GM21447 (cell line): ENCODE results near the gene EGFL7.

Source experiments
- ATAC-seq: cut with Tn5 transposase; IDR thresholded peaks from one replicate; pipeline ENCODE4 v1.9.1; 2021; ENCODE audit not compliant: unreplicated experiment

The EGFL7 gene

DNA sequence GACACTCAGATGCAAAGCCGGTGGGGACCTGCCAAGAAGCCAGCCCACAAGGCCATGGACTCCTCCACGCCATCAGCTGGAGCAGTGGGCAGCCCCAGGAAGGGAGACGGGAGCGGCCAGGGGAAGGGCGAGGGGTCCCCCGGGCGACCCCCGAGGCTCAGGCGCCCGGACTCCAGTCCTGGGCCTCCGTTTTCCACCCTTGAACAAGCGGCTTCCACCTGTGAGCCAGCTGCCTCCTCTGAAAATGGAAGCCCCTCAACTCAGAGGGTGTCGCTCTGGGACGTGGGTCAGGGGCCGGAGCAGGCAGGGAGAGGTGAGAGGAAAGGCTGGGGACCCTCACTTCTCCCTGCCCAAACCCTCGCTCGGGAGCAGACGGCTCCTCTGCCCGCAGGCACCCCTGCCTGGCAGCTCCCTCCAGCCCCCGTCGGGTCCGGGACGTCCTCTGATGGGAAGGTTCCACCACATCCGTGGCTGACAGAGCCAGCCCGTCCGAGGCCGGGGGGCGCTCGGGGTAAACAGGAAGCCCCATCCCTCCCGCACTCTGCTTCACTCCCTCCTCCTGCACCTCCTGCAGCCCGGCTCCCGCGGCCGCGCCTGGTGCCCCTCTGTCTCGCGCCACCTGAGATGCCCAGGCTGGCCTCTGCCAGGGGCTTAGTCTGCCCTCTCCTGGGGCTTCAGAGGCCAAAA is 3.7 kb upstream of the EGFL7 start:
- no peak for ATAC-seq

DNA sequence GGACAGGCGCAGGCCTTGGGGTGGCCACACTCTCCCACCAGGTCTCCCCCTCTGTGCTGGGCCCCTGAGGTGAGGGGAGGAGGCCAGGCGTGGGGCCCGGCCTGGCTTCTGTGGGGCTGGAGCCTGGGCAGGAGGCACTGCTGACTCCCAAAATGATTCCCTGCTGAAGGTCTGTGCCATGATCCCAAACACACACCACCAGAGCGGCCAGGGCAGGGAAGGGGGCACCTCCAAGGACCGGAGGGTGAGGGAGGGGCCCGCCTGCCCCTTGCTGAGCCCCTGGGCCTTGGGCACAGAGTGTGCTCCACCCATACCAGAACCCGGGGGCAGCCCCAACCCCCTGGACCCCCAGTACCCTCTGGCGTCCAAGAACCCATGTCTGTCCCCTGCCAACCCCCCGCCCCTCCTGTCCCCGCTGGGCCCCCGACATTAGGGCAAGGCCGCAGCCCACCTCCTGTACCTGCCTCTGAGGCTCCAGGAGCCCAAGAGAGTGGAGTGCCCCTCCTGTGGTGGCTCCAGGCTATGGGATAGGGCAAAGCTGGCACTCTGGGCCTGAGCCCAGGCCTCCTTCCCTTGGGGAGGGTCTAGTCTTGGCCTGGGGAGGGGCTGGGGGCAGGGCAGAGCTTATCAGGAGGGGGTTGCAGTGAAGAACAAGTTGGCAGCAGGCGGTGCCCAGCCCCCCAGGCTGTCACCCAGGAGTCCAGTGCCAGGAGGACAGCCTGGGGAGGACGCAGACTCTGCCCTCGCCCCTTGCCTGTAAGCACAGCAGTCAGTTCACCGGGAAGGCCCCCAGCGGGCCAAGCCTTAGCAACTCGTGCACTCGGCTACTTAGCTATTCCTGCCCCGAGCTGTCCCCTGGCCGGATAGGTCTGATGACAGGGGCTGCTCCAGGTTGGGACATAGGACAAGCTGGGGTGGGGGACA is 2.6 kb upstream of the EGFL7 start:
- no peak for ATAC-seq

DNA sequence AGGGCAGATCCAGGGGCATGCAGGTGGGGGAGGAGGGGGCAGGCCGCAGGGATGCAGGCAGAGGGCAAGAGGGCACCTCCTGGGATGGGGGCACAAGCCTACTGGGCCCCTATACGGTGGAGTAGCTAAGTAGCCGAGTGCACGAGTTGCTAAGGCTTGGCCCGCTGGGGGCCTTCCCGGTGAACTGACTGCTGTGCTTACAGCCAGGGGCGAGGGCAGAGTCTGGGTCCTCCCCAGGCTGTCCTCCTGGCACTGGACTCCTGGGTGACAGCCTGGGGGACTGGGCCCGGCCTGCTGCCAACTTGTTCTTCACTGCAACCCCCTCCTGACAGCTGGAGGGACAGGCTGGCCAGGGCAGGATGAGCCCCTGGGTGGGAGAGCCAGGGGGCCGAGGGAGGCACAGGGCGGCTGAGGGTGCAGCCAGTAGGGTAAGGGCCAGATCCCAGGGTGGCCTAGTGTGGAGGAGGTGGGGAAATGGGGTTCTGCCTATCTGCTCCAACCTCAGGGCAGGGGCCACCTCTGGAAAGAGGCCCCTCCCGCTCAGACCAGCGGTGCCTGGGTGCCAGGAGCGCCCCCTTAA is 1.7 kb upstream of the EGFL7 start:
- ATAC-seq = no peak

DNA sequence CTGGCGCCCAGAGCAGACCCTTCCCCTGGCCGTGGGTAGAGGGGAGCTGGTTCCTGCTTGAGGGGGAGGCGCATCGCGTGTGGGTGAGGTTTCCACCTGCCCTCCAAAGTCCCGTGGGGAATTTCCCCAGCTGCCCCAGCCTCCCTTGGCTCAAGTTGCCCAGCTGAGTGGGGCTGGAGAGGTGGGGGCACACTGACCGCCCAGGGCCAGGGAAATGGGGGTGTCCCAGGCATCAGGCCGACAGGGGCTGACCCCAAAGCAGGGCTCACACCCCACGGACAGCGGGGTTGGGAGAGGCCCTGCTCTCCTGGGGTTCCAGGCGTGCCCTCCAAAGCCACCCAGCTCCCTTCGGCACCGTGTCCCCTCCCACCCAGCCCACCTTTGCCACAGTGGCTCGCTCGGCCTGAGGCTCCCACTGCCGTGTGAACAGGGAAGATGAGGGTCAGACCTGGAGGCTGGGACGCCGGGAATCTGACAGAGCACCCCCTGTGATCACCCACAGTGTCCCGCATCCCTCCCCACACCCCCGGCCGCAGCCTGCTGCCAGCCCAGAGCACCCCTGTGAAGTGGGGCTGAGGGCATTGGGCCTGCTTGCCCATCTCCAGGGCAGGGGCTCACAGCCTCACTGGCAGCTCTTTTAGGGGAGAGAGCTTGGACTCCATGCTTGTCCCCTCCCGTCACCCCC is 933 bp upstream of the EGFL7 start:
- ATAC-seq = no peak

DNA sequence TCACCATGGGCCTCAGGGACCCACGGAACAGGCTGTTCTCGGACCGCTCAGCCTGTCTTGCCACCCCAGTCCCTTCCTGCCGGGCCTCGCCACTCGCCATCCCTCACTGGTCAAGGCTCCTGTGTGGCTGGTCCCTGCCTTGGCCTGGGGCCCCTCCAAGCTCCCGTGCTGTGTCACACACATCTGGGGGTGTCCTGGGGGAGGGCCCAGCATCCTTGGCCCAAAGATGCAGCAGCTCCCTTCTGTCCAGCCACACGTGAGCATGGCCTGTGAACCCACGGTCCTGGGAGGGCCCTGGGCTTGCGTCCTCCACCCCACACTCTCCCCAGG is 425 bp upstream of the EGFL7 start:
- no peak for ATAC-seq

DNA sequence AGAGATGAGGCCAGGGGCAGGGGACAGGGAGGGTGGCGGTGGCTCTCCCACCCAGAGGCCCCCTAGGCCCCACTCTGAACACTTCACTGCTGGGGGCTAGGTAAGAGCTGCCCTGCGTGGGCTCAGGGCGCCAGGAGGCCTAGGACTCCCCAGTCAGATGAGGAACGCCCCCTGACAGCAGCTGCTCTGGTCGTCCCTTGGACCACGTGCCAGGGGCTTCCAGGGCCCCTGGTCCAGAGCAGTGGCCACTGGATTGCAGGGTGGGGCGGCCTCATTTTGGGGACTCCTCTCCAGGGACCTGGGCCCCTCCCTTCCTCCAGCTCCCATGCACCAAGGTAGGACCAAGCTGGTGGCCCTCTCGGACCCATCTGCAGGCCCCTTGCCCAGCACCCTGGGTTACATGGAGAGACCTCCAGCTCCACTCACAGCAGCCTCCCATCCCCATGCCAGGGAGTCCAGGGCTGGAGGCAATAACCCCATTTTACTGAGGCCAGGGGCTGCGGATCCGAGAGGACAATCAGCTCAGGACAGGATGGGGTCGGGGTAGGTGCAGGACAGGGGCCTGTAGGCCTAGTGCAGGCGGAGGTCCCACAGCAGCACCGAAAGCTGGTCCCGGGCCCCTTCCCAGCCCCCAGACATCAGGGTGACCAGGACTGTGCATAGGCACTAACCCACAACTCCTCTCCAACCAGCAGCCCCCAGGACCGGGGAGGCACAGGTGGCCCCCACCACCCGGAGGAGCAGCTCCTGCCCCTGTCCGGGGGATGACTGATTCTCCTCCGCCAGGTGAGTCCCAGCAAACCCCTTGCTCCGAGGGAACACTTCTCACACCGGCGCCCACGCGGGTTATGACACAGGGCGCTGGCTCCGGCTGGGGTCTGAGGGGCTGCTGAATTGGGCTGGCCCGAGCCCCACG is 1.5 kb downstream of the EGFL7 start:
- no peak for ATAC-seq

DNA sequence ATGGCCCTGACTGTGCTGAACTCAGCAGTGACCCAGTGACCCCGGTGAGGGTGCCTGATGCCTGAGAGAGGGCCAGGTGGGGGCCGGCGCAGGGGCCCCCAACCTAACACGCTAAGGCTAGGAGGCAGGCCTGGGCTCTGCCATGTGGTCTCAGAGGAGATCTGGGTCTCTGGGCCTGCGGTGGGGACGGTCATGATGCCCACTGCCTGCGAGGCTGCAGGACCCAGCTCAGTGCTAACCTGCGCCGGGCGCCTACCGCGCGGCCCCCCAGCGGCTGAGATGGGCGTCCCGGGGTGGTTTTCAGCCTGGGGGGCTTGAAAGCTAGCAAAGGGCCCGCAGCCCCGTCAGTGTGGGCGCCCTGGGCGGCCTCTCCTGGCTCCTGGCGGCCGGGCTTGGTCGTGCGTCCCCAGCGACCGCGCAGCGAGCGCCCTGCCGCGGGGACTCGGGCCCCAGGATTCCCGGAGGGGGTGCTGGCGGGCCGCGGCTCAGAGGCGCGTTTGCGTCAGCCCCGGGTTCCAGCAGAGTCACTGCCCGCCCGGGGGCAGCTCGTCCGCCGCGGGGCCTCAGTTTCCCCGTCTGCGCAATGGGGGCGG is 2.5 kb downstream of the EGFL7 start:
- no peak for ATAC-seq

DNA sequence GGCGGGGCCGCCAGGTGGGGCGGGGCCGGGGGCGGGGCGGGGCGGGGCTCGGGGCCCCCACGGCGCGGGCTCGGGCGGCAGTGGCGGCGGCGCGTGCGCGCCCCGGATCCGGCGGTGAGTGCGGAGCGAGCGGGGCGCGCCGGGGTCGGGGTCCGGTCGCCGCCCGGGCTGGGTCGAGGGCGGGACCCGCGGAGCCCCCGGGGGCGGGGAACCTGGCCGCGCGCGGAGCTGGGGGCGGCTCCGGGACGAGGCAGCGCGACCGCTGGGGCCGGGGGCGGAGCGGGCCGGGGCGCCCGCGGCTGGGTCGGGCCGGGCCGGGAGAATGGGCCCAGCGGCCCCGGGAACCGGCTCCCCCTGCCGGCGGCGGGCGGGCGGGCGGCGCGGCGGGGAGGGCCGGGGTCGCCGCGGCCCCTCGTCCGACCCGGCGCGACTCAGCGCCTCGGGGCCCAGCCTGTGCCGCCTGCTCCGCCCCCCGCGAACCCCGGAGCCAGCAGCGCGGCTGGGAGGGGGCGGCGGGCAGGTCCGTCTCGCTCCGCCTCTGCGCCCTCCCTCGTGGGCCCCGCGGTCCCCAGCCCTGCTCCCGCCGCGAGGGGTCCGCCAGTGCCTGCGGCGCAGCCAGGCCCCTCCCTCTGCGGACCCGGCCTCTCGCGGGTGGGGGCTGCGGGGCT is 3.1 kb downstream of the EGFL7 start:
- ATAC-seq = no peak

DNA sequence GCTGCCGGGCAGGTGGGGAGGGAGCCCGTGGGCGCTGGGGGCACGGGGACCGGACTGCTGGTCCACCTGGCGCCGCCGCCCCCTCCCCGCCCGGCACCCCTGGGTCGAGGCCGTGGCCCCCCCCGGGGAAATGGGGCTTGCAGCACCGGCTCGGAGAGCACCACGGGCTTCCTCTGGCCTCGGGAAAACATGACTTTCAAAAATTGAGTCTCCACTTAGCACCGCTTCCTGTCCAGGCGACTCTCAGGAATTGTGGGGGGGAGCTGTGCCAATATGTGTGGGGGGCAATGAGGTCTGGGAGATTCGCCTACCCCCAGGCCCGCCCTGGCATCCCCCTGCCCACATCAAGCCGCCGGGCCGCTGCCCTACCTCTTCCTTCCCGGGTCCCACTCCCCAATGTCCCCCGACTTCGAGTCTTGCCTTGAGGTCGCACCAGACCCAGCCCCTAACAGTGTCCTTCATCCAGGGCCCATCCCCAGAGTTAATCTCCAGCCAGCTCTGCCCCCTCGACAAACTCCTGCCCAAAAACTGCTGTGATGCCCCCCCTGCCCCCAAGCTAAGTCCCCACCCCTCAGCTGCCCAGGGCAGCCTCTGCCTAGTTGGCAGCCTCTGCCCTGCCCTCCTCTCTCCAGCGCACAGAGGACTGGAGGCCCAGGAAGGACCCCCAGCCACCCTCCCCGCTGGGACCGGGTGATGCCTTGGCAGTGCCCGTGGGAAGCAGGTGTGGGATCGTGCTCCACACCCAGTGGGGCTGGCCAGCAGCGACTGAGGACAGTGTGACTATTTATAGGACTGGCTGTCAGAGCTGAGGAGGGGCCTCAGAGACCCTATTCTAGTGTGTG is 3.9 kb downstream of the EGFL7 start:
- ATAC-seq = no peak

DNA sequence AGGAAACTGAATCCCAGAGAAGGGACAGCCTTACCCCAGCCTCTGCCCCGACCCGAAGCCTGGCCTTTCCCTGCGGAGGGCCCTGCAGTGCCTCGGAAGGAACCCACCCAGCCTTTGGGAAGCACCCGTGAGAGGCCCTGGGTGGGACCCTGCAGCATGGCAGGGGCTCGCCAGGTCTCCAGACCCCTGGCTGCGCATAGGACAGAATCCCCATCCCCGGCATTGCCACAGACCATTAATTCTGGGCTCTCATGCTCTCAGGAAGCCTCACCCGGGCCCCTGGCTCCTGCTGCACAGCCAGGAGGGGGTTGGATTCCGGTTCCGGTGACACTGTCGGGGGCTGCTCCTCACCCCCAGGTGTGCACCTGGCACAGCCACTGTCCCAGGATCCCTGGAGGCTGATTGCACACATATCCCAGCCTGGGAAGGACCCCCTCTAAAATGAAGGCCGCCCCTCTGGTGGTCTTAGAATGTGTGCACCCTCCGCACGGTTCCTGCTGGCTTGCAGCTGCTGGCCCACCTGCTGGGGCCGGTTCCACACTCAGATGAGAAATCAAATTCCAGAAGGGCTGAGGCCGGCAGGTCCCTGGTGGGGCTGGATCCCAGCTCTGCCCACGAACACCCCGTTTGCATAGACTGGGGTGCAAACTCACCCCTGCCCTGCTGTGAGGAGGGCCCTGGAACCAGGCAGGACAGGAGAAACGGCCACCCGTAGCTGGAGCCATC is 4.7 kb downstream of the EGFL7 start:
- ATAC-seq = no peak

DNA sequence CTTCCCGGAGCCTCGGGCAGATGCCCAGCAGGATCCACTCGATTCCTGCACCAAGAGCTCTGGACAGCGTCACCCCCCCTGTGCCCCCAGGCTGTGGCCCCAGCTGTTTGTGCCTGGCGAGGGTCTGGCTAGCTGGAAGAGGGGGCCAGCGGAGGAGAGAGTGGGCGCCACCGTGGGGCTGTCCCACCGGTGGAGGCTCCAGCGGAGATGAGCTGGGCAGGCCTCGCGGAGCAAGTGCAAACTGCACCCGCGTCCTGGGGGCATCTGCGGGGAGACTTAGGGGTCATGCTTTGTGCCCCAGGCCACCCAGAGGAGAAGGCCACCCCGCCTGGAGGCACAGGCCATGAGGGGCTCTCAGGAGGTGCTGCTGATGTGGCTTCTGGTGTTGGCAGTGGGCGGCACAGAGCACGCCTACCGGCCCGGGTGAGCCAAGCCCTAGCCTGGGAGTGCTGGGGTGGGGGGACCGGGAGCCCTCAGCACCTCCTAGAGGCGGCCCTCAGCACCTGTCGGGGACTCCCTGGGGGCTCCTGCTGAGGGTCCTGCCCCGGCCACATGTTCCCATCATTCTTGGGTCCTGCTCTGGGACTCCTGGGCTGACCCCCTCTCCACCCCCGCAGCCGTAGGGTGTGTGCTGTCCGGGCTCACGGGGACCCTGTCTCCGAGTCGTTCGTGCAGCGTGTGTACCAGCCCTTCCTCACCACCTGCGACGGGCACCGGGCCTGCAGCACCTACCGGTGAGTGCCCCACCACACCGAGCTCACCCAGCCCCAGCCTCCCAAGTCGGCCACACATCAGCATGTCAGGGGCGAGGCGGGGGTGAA is 5.4 kb downstream of the EGFL7 start:
- no peak for ATAC-seq

DNA sequence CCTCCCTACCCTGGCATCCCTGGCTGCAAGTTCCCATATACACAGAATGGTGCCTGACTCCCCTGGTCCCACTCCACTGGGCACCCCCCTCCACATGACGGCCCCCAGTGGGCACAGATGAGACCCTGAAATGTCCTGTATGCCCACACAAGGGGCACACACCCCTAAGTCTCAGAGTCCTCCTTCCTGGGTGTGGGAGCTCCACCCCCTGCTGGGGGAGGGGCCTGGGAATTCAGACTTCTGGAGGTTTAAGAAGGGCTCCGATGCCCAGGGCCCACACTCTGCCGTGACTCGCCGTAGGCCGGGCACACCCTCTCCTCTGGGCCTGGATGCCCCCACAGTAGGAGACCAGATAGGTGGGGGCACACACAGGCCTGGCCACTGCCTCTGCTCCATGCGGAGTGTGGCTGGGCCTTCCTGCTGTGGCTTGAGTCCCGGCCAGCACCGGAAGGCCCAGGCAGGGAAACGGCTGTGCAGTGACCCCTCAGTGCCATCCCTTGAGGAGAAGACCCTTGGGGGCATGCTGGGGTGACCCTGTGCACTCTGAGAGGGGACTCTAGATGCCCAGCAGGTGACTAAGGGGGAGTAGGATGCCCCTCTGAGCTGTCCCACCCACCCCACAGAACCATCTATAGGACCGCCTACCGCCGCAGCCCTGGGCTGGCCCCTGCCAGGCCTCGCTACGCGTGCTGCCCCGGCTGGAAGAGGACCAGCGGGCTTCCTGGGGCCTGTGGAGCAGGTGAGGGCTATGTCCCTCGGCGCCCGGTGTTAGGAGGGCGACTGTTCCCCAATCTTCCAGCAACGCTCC is 6.5 kb downstream of the EGFL7 start:
- ATAC-seq = no peak

DNA sequence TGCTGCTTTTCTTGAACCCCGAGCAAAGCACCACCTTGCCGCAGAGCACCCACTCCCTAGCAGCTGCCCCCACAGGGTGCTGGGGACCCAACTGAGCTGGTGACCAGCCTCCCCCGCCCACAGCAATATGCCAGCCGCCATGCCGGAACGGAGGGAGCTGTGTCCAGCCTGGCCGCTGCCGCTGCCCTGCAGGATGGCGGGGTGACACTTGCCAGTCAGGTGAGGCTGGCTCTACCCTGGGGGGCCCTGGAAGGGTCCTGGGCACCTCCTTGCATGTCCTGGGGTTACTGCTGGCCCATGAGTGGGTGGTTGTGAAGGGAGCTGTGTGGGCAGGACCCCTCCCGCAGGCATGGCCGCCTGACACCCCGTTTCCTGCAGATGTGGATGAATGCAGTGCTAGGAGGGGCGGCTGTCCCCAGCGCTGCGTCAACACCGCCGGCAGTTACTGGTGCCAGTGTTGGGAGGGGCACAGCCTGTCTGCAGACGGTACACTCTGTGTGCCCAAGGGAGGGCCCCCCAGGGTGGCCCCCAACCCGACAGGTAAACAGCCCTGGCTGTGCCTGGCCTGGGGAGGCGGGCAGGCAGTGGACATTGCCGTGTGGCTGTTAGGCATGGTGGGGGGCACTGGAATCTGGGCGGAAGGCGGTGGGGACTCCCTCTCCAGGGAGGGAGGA is 7.2 kb downstream of the EGFL7 start:
- no peak for ATAC-seq

DNA sequence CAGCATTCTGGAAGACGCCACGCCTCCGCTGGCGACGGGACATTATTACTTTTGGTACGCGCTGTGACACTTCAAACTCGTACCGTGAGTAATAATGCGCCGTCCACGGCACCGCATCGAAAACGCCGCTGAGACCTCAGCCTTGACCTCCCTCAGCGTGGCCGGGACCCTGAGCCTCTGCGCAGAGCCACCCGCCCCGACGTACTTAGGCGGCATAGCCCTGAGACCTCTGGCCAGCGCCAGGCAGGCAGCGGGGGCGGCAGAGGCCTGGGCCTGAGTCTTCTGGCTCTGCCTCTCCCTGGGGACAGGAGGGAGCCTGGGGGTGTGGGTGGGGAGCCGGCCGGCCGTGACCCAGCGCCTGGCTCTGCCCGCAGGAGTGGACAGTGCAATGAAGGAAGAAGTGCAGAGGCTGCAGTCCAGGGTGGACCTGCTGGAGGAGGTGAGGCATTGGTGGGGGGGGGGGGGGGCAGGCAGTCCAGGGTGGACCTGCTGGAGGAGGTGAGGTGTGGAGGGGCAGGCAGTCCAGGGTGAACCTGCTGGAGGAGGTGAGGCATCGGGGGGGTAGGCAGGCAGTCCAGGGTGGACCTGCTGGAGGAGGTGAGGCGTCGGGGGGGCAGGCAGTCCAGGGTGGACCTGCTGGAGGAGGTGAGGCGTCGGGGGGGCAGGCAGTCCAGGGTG is 8.0 kb downstream of the EGFL7 start:
- no peak for ATAC-seq

DNA sequence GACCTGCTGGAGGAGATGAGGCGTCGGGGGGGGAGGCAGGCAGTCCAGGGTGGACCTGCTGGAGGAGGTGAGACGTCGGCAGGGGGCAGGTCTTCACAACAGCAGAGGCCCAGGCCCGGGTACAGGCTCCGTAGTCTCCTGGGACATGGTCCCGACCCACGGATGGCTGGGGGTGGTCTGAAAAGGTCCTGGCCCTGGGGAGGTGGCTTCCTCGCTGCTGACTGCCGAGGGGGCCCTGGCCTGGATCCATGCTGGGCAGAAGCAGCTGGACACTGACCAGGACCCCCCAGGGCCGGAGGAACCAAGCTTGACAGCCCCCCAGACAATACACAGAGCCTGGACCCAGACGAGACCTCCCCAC is 8.5 kb downstream of the EGFL7 start:
- ATAC-seq = no peak
